Nucleus accumbens (tissue), 56 donors: ENCODE measurements around the gene GREM1.

Experiments
- DNase-seq, 56 donors: peaks; one replicate each; lab custom pipeline; 2025; lab: John Stamatoyannopoulos, UW

The GREM1 gene

GRCh38 chr15:32775103-32775502 lies 57.3 kb downstream of the GREM1 start:
- no peak for DNase-seq

GRCh38 chr15:32778391-32779176 lies 60.8 kb downstream of the GREM1 start:
- DNase-seq, result no peak

GRCh38 chr15:32781781-32782180 lies 64.0 kb downstream of the GREM1 start:
- no peak for DNase-seq

- no peak for DNase-seq
Observed at GRCh38 chr15:32784581-32784980, 66.8 kb downstream of the GREM1 start.

GRCh38 chr15:32786906-32787305 lies 69.1 kb downstream of the GREM1 start:
- no peak for DNase-seq

- DNase-seq, result no peak
Observed at GRCh38 chr15:32787949-32788348, 70.1 kb downstream of the GREM1 start.

- no peak for DNase-seq
Observed at GRCh38 chr15:32790352-32790999, 72.7 kb downstream of the GREM1 start.

GRCh38 chr15:32792436-32792835 lies 74.6 kb downstream of the GREM1 start:
- no peak for DNase-seq
